Muscle layer of colon (tissue), 2 donors: ENCODE measurements around the gene DNAJC4.

Experiments
- H3K27ac ChIP-seq: one replicate; pipeline ENCODE4 v1.7.0; 2013; ENCODE audit warnings: low read depth, mild to moderate bottlenecking, low read length, moderate library complexity
- H3K27me3 ChIP-seq, 2 donors: one replicate each; pipeline ENCODE4 v1.7.0; 2013; ENCODE audit warnings: low read length in 2 of 2, mild to moderate bottlenecking in 2 of 2; ENCODE audit not compliant: insufficient read depth in 2 of 2, control insufficient read depth in 1 of 2
- H3K36me3 ChIP-seq: one replicate; pipeline ENCODE4 v1.7.0; 2013; ENCODE audit warnings: mild to moderate bottlenecking, low read length; ENCODE audit not compliant: insufficient read depth
- H3K4me1 ChIP-seq: one replicate; pipeline ENCODE4 v1.7.0; 2013; ENCODE audit warnings: mild to moderate bottlenecking, low read length; ENCODE audit not compliant: insufficient read depth
- H3K4me3 ChIP-seq, 2 donors: one replicate each; pipeline ENCODE4 v1.7.0; 2013; ENCODE audit warnings: low read length in 2 of 2, low read depth in 1 of 2, mild to moderate bottlenecking in 1 of 2, moderate library complexity in 1 of 2
- H3K9ac ChIP-seq: one replicate; pipeline ENCODE4 v1.7.0; 2013; ENCODE audit warnings: low read length
- H3K9me3 ChIP-seq: one replicate; pipeline ENCODE4 v1.7.0; 2013; ENCODE audit warnings: mild to moderate bottlenecking, low read length
- donor health status: abdominal sarcoma.
- donor health status: Adenocarcinoma of cecum.

The DNAJC4 gene

GRCh38 chr11:64224891-64225607 is 5.3 kb upstream of the DNAJC4 start:
- peak overlapping the region; percentile 82 for H3K9ac ChIP-seq
- no peaks in the 10 kb centered on the region for H3K27me3 ChIP-seq
- H3K4me1 ChIP-seq: peaks cover 29% of the 10 kb centered on the region
- peak overlapping the region; percentile 71 to 89 for H3K4me3 ChIP-seq
- H3K36me3 ChIP-seq: no peaks in the 10 kb centered on the region
- peak overlapping the region; percentile 86 for H3K27ac ChIP-seq
- H3K9me3 ChIP-seq: no peaks in the 10 kb centered on the region

- Histone ChIP-seq H3K9ac (peak within 1 kb of the TSS; percentile 82), H3K27me3 (no peaks in the 10 kb centered on the region), H3K36me3 (no peaks in the 10 kb centered on the region), H3K4me3 (peak within 1 kb of the TSS; percentile 71 to 89), H3K4me1 (peaks cover 30% of the 10 kb centered on the region), H3K27ac (peak within 1 kb of the TSS; percentile 86), H3K9me3 (no peaks in the 10 kb centered on the region)
Observed at GRCh38 chr11:64225608-64226506, 4.5 kb upstream of the DNAJC4 start, which contains the start of the genes NUDT22 and TRPT1. Gene NUDT22 (plus strand): TSS chr11:64226274. CDS start chr11:64226653, 379 bp downstream. Gene TRPT1 (minus strand): TSS chr11:64226186. CDS start chr11:64225860, 326 bp downstream.

- Histone ChIP-seq H3K36me3 (no peaks in the 10 kb centered on the region), H3K27ac (peak overlapping the region; percentile 86), H3K9ac (peak overlapping the region; percentile 82), H3K27me3 (no peaks in the 10 kb centered on the region), H3K4me1 (peaks cover 37% of the 10 kb centered on the region), H3K4me3 (peak overlapping the region; percentile 71 to 89), H3K9me3 (no peaks in the 10 kb centered on the region)
Observed at GRCh38 chr11:64226507-64227051, 3.8 kb upstream of the DNAJC4 start.

GRCh38 chr11:64227405-64227956 is 2.9 kb upstream of the DNAJC4 start:
- H3K4me3 ChIP-seq: peak overlapping the region in 1 of 2 donors; percentile 89
- H3K9ac ChIP-seq: peak overlapping the region; percentile 82
- H3K9me3 ChIP-seq: no peaks in the 10 kb centered on the region
- peaks cover 46% of the 10 kb centered on the region for H3K4me1 ChIP-seq
- no peaks in the 10 kb centered on the region for H3K27me3 ChIP-seq
- H3K27ac ChIP-seq: peak overlapping the region; percentile 86
- H3K36me3 ChIP-seq: no peaks in the 10 kb centered on the region

- no peaks in the 10 kb centered on the region for H3K27me3 ChIP-seq
- H3K4me3 ChIP-seq: peak overlapping the region in 1 of 2 donors; percentile 80
- H3K36me3 ChIP-seq: no peaks in the 10 kb centered on the region
- H3K4me1 ChIP-seq: peaks cover 60% of the 10 kb centered on the region
- peak overlapping the region; percentile 95 for H3K27ac ChIP-seq
- no peaks in the 10 kb centered on the region for H3K9me3 ChIP-seq
- H3K9ac ChIP-seq: peak overlapping the region; percentile 74
Observed at GRCh38 chr11:64229090-64229743, 1.1 kb upstream of the DNAJC4 start.

GRCh38 chr11:64229744-64230170 is 591 bp upstream of the DNAJC4 start:
- Histone ChIP-seq H3K27ac (peak overlapping the region; percentile 95), H3K4me3 (peak overlapping the region; percentile 71 to 80), H3K9me3 (no peaks in the 10 kb centered on the region), H3K9ac (peak overlapping the region; percentile 74), H3K4me1 (peaks cover 60% of the 10 kb centered on the region), H3K36me3 (no peaks in the 10 kb centered on the region), H3K27me3 (no peaks in the 10 kb centered on the region)

- H3K4me1 ChIP-seq: peaks cover 62% of the 10 kb centered on the region
- peak overlapping the region; percentile 71 to 80 for H3K4me3 ChIP-seq
- H3K27ac ChIP-seq: peak overlapping the region; percentile 95
- peak overlapping the region; percentile 74 for H3K9ac ChIP-seq
- H3K9me3 ChIP-seq: no peaks in the 10 kb centered on the region
- H3K36me3 ChIP-seq: no peaks in the 10 kb centered on the region
- no peaks in the 10 kb centered on the region for H3K27me3 ChIP-seq
Observed at GRCh38 chr11:64230985-64231365, 627 bp downstream of the DNAJC4 start.

- Histone ChIP-seq H3K9ac (no peak overlapping the region), H3K27ac (no peak overlapping the region), H3K36me3 (no peaks in the 10 kb centered on the region), H3K27me3 (no peaks in the 10 kb centered on the region), H3K4me1 (peaks cover 60% of the 10 kb centered on the region), H3K9me3 (no peaks in the 10 kb centered on the region), H3K4me3 (no peak overlapping the region)
Observed at GRCh38 chr11:64231546-64231945, 1.2 kb downstream of the DNAJC4 start.

- H3K9ac ChIP-seq: no peak overlapping the region
- H3K27me3 ChIP-seq: no peaks in the 10 kb centered on the region
- peaks cover 3% of the 10 kb centered on the region for H3K36me3 ChIP-seq
- peaks cover 52% of the 10 kb centered on the region for H3K4me1 ChIP-seq
- H3K9me3 ChIP-seq: no peaks in the 10 kb centered on the region
- H3K4me3 ChIP-seq: no peak overlapping the region
- H3K27ac ChIP-seq: no peak overlapping the region
Observed at GRCh38 chr11:64232182-64232966, 2.0 kb downstream of the DNAJC4 start.

- peaks cover 7% of the 10 kb centered on the region for H3K36me3 ChIP-seq
- peaks cover 49% of the 10 kb centered on the region for H3K4me1 ChIP-seq
- no peak overlapping the region for H3K4me3 ChIP-seq
- no peaks in the 10 kb centered on the region for H3K9me3 ChIP-seq
- H3K9ac ChIP-seq: no peak overlapping the region
- no peaks in the 10 kb centered on the region for H3K27me3 ChIP-seq
- H3K27ac ChIP-seq: no peak overlapping the region
Observed at GRCh38 chr11:64232967-64233315, 2.6 kb downstream of the DNAJC4 start.
